BLaER1 (cell line): ENCODE measurements around the gene ELMO2.

ENCODE experiments used
- H3K27ac ChIP-seq: shearing (Covaris generic); formaldehyde crosslinking; 2 replicates; pipeline ENCODE4 v1.8.1; 2022
- H3K27me3 ChIP-seq: shearing (Covaris generic); formaldehyde crosslinking; 2 replicates; pipeline ENCODE4 v1.8.1; 2022
- H3K36me3 ChIP-seq: shearing (Covaris generic); formaldehyde crosslinking; 2 replicates; pipeline ENCODE4 v1.8.1; 2022
- H3K4me1 ChIP-seq: shearing (Covaris generic); formaldehyde crosslinking; 2 replicates; pipeline ENCODE4 v1.8.1; 2022
- H3K4me2 ChIP-seq: shearing (Covaris generic); formaldehyde crosslinking; 2 replicates; pipeline ENCODE4 v1.8.1; 2022
- H3K4me3 ChIP-seq: shearing (Covaris generic); formaldehyde crosslinking; 2 replicates; pipeline ENCODE4 v1.8.1; 2022
- H3K9ac ChIP-seq: shearing (Covaris generic); formaldehyde crosslinking; 2 replicates; pipeline ENCODE4 v1.8.1; 2022
- H3K9me3 ChIP-seq: shearing (Covaris generic); formaldehyde crosslinking; 2 replicates; pipeline ENCODE4 v1.8.1; 2022
- H4K20me1 ChIP-seq: shearing (Covaris generic); formaldehyde crosslinking; 2 replicates; pipeline ENCODE4 v1.8.1; 2022
- Cebpa-rat ChIP-seq: shearing (Covaris generic); IDR thresholded peaks from 2 replicates; pipeline ENCODE4 v1.8.1; 2022

Gene ELMO2

DNA sequence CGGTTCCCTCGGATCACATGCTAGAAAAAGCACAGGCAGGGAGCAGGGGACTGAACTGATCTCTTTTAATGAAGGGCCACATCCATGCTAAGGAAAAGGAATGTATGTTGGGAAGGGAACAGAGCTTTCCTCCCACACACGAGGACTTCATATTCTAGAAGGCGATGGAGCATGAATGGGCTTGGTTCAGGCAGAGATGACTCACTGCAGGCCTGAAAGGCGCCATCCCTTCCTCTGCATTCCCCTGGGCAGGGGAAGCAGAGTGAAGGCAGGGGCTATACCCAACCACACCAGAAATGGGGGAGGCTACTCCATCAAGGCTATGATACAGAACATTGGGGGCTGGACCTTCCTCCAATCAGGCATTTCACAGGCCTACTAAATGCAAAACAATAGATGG lies 30.6 kb downstream of the ELMO2 start:
- Histone ChIP-seq H3K4me3 (no peak overlapping the region), H3K4me2 (no peak overlapping the region), H3K4me1 (peaks cover 9% of the 10 kb centered on the region; the same call in 1 of the 2 replicates), H3K36me3 (peaks cover 99% of the 10 kb centered on the region), H3K27ac (no peak overlapping the region), H4K20me1 (no peaks in the 10 kb centered on the region), H3K9me3 (no peaks in the 10 kb centered on the region), H3K27me3 (no peaks in the 10 kb centered on the region), H3K9ac (no peak overlapping the region)
- TF ChIP-seq Cebpa-rat = no peak

DNA sequence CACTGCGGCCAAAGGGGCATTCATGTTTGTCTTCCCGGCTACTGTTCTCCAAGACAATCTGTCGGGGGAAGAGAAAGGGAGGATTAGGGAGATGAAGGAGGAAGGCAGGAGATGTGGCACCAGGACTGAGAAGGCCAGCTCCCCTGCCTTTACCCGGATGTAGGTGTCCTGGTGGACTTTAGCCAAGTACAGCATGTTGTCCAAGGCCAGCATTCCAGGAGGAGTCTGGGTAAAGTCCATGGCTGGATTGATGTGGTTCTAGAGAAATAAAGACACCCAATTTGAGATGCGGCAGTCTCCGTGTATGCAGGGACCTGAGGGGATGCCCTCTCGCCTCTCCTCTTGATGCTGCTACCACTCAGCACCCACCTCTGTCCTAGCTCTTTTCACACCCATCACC lies 32.0 kb downstream of the ELMO2 start:
- H3K36me3 ChIP-seq = peaks cover 97% of the 10 kb centered on the region
- no peak overlapping the region for H3K4me2 ChIP-seq
- H3K4me3 ChIP-seq = no peak overlapping the region
- no peak overlapping the region for H3K9ac ChIP-seq
- no peaks in the 10 kb centered on the region for H3K9me3 ChIP-seq
- no peaks in the 10 kb centered on the region for H3K27me3 ChIP-seq
- H4K20me1 ChIP-seq = no peaks in the 10 kb centered on the region
- H3K4me1 ChIP-seq = peaks cover 10% of the 10 kb centered on the region; the same call in 1 of the 2 replicates
- no peak for TF ChIP-seq Cebpa-rat
- no peak overlapping the region for H3K27ac ChIP-seq

DNA sequence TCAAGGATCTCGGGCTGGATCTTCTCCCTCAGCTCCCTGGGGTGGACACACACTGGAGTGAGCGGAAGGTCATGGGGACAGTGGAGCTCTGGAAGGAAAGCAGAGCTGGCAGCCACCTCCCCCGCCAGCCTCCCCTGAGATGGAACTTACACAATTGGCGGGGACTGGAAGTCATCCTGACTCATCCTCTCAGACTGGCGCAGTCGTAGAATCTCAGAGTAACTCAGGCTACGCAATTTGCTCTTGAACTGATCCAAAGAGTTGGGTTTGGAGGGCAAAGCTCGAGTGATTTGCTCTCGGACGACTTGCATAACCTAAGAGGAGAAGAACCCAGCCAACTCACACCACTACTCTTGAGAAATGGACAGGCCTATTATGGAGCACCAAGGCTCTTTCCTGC lies 34.8 kb downstream of the ELMO2 start:
- Histone ChIP-seq H3K9ac (no peak overlapping the region), H3K9me3 (no peaks in the 10 kb centered on the region), H3K27me3 (no peaks in the 10 kb centered on the region), H3K4me2 (no peak overlapping the region), H3K4me3 (no peak overlapping the region), H3K36me3 (peaks cover 98% of the 10 kb centered on the region), H3K4me1 (peaks cover 25% of the 10 kb centered on the region), H3K27ac (no peak overlapping the region), H4K20me1 (no peaks in the 10 kb centered on the region)
- no peak for TF ChIP-seq Cebpa-rat

DNA sequence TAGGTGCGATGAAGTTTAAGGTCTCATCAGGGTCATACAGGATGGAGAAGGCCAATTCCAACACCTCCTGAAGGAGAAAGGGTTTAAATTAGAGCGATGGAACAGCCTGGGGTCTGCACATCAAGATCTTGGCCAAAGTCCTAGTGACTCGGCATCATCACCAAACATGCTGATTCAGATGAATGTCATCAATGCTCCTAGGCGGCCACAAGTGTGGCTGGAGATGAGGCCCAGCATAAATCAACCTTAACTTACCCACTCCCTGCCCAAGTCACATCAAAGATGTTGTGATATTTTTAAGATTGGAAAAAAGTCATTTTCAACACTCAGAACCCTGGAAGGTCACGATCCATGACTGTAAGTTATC lies 37.5 kb downstream of the ELMO2 start:
- Histone ChIP-seq H3K9ac (no peak overlapping the region), H3K4me3 (no peak overlapping the region), H4K20me1 (0 out of 2 replicates have a peak, but pooled peaks cover 2% of the 10 kb centered on the region), H3K4me2 (peak overlapping the region; percentile 59), H3K9me3 (no peaks in the 10 kb centered on the region), H3K36me3 (peaks cover 87% of the 10 kb centered on the region), H3K27me3 (no peaks in the 10 kb centered on the region), H3K27ac (peak overlapping the region; percentile 24), H3K4me1 (peaks cover 32% of the 10 kb centered on the region)
- TF ChIP-seq Cebpa-rat = no peak

DNA sequence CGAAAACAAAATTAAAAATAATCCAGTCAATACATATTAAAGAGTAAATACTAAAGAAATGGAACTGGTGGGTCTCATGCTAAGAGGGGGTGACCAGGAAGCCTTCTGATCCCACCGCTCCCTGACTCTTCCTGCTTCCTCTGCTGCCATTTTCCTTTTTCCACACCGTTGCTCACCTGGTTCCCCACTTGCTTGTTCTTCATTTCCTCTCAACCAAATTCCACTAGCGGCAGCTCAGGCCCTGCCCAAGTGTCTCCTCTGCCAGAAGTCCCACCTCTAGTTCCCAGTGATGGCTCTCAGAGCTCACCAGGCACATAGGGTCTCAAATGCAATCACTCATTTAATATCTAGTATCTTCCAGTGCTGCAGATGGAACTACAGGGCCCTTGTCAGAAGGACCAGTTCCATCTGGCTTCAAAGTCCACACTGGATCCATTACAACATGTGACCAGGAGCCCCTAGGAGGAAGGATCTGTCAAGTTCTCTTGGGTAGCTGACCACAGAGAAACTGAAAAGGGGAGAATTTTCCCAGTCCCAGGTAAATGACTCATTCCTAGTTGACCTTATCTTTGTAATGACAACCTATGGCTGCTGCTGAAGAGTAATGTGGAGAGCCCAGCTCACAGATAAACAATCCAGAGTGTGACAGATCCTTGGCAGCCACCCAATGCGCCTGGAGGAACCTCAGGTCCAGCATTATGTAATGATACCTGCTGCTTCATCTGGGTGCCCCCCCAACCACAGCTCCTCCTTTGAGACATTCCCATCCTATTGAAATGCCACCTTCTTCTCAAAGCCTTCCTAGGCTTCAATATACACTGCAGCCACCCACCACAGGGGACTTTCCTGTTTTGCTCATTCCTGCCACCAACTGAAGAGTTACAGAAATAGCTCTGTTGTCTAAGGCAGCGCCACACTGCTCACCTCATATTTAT lies 38.2 kb downstream of the ELMO2 start:
- Histone ChIP-seq H3K9ac (no peak overlapping the region), H3K27ac (peak overlapping the region; percentile 24), H3K4me3 (no peak overlapping the region), H3K4me2 (peak overlapping the region; percentile 59), H3K36me3 (peaks cover 80% of the 10 kb centered on the region), H3K9me3 (no peaks in the 10 kb centered on the region), H3K27me3 (no peaks in the 10 kb centered on the region), H3K4me1 (peaks cover 36% of the 10 kb centered on the region), H4K20me1 (peaks cover 8% of the 10 kb centered on the region; the same call in 1 of the 2 replicates)
- TF ChIP-seq Cebpa-rat = no peak

DNA sequence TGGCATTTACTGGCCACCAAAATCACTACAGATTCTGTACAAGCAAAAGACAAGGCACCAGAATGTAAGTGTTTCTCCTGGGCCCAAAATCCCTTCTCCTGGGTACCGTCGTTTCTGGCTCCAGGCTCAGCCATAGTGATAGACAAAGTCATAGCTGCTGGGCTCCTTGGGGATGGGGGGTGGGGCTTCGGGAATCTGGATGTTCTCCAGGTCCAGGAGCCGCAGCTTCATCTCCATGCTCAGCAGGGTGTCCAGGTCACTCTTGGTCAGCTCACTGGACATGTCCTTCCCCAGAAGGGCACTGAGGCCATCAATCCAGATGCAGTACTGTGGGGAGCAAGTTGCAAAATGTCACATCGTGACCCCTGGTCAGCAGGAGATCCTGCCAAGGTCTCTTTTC lies 39.2 kb downstream of the ELMO2 start:
- H3K36me3 ChIP-seq = peaks cover 75% of the 10 kb centered on the region
- no peak overlapping the region for H3K4me3 ChIP-seq
- H3K27me3 ChIP-seq = no peaks in the 10 kb centered on the region
- no peak overlapping the region for H3K4me2 ChIP-seq
- H3K4me1 ChIP-seq = peaks cover 46% of the 10 kb centered on the region
- H3K9ac ChIP-seq = no peak overlapping the region
- TF ChIP-seq Cebpa-rat = no peak
- peaks cover 18% of the 10 kb centered on the region; the same call in 1 of the 2 replicates for H4K20me1 ChIP-seq
- no peak overlapping the region for H3K27ac ChIP-seq
- H3K9me3 ChIP-seq = no peaks in the 10 kb centered on the region

DNA sequence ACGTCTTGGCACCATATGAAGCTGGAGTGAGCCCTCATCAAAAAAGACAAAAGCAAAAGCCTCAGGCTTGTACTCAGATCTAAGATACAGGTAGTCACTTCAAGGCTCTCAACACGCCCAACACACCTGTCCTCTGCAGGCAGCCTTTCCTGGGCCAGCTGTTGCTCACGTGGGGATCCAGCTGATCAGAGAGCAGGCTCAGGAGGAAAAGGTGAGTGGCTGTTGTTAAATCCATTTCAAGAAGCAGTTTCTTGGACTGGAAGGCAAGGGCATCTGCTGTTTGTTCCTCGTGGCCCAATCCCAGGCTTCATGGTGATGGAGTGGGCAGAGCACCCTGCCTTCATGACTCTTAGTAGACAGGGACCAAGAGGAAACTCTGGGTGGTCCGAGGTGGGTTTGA lies 39.6 kb downstream of the ELMO2 start:
- H3K27ac ChIP-seq = no peak overlapping the region; the same call in 1 of the 2 replicates
- H3K36me3 ChIP-seq = peaks cover 75% of the 10 kb centered on the region
- no peaks in the 10 kb centered on the region for H3K9me3 ChIP-seq
- peaks cover 50% of the 10 kb centered on the region for H3K4me1 ChIP-seq
- H3K9ac ChIP-seq = no peak overlapping the region
- no peaks in the 10 kb centered on the region for H3K27me3 ChIP-seq
- H4K20me1 ChIP-seq = peaks cover 22% of the 10 kb centered on the region; the same call in 1 of the 2 replicates
- H3K4me3 ChIP-seq = no peak overlapping the region
- no peak overlapping the region for H3K4me2 ChIP-seq
- no peak for TF ChIP-seq Cebpa-rat

DNA sequence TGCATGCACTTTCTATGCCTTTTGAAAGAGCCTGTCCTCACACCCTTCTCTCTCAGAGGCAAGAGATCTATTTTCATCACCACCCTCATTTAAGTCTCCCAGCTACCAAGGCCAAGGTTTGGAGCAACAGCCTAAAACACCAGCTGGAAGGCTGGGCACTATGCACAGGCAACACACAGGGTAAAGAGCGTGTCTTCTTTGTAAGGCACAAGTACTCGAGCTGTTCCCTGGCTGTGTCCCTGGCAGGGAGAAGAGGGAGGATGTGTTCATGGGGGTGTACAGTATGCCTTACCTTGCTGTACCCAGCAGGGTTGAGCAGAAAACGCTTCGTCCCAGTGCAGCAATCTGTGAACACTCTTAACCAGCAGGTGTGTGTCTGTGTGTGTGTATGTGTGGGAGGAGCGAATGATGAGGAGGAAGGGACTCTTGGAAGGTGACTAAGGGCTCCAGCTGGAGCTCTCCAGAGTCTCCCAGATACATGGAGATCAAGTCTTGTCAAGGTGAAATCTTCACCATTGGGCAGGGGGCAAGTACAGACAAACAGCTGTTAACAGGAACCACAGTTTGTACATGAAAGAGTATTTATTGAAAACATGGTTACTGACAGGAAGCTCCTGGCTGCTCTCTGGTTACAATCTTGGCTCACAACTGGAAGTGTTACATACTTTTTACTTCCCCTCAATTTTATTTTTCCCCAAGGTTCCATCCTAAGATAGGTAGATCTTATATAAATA lies 40.8 kb downstream of the ELMO2 start:
- Histone ChIP-seq H3K27me3 (no peaks in the 10 kb centered on the region), H4K20me1 (peaks cover 26% of the 10 kb centered on the region; the same call in 1 of the 2 replicates), H3K4me2 (peak overlapping the region; percentile 93), H3K9ac (no peak overlapping the region), H3K9me3 (no peaks in the 10 kb centered on the region), H3K4me3 (no peak overlapping the region), H3K36me3 (peaks cover 70% of the 10 kb centered on the region), H3K27ac (peak overlapping the region; percentile 99; the same call in 1 of the 2 replicates), H3K4me1 (peaks cover 62% of the 10 kb centered on the region)
- no peak for TF ChIP-seq Cebpa-rat

DNA sequence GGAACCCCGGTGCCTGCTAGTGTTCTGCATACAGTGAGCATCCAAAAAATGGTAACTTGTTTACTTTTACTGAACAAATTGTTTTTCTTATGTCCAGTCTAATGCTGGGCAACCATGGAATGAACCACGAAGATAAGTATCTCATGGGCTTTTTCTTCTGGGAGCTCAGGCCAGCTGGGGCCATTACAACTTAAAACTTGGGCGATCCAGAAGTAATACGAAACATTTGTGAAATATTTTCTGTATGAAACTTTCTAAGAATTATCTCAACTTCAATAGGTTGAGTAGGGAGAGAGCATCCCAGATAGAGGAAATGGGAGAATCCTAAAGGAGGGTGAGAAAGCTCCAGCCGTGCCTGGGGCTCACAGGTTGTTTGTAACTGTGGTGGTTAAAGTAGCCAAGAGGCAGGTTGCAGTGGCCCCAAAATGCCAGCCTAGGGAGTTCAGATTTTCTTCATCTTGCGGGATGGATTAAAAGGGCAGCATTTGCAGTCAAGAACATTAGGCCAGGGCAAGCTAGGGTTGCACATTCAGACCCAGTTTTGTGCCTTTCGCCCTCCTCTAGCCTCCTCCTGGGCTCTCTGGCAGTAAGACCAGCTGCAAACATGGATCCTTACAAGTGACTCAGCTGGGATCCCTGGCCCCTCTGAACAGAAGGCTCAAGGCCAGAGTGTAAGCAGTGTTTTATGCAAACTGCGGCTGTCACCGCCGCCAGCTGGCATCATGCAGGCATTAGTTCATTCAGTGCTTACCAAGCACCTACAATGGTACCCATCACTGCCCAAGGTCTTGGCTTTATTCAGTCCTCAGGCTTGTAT lies 41.5 kb downstream of the ELMO2 start:
- Histone ChIP-seq H3K27me3 (no peaks in the 10 kb centered on the region), H3K4me3 (peak overlapping the region; percentile 96), H3K4me1 (peaks cover 69% of the 10 kb centered on the region), H3K4me2 (peak overlapping the region; percentile 93), H3K9me3 (no peaks in the 10 kb centered on the region), H3K9ac (peak overlapping the region; percentile 94), H3K27ac (peak overlapping the region; percentile 99), H3K36me3 (peaks cover 62% of the 10 kb centered on the region), H4K20me1 (peaks cover 26% of the 10 kb centered on the region; the same call in 1 of the 2 replicates)
- no peak for TF ChIP-seq Cebpa-rat
